ENCODE measurements around the gene BTG2.

GRCh38 chr1:203307641-203308126 lies 2.4 kb downstream of the BTG2 start:
- TF ChIP-seq POLR2AphosphoS5 (IDR thresholded peaks at IDR 0.05; ENCODE audit: low read depth, low read length) (no peak; the same call in 1 of the 2 replicates), POLR2A (IDR thresholded peaks at IDR 0.05; ENCODE audit: low read depth, low read length) (no peak; the same call in 1 of the 2 replicates), TAF1 (IDR thresholded peaks at IDR 0.05; ENCODE audit: low read depth, low read length) (no peak)

All from GM12891 (cell line).